GM12878 (cell line): ENCODE results near the gene SPATA16. TPM values are rescaled to one million over a fixed set of nuclear protein-coding genes. Genes with fewer than 3 reads are reported as not detected.

Experiments used
- ATAC-seq: fragments of 200-7000 bp; cut with Tn5 transposase; 3 replicates; pipeline ENCODE4 v1.9.1; 2020; ENCODE audit warnings: mild to moderate bottlenecking, moderate library complexity
- BruUV-seq: library from RNA; stranded (reverse); fragments of 400-500 nt; replicated peaks from 2 replicates; lab custom pipeline; 2021; lab: Mats Ljungman, UMichigan
- CTCF ChIA-PET: fragments of 300-600 bp; sonication (Branson Sonifier 250); formaldehyde crosslinking; extraction: SDS; loops from one replicate; lab custom pipeline; 2021; ENCODE audit warnings: inconsistent platforms; lab: Yijun Ruan, JAX
- POLR2A ChIA-PET: fragments of 350-600 bp; formaldehyde crosslinking; extraction: SDS; loops from one replicate; lab custom pipeline; 2021; ENCODE audit warnings: inconsistent platforms; lab: Charles Lee
- RAD21 ChIA-PET: fragments of 300-600 bp; sonication (Branson Sonifier 250); formaldehyde crosslinking; loops from one replicate; lab custom pipeline; 2023; ENCODE audit warnings: antibody characterized with exemption; ENCODE audit not compliant: unreplicated experiment; lab: Charles Lee
- SMC1A ChIA-PET: fragments of 300-600 bp; sonication (Branson Sonifier 250); formaldehyde crosslinking; loops from one replicate; lab custom pipeline; 2023; ENCODE audit not compliant: unreplicated experiment, uncharacterized antibody; lab: Charles Lee
- DNase-seq: peaks from one replicate; pipeline ENCODE4 v3.0.0-alpha.2; 2011; ENCODE audit warnings: low read depth, low spot score
- FAIRE-seq: peaks from 3 replicates; lab custom pipeline; 2011; peaks lifted over from hg19 to GRCh38; lab: Jason Lieb, UNC
- H2AFZ ChIP-seq: 2 replicates; pipeline ENCODE4 v1.6.0; 2011; ENCODE audit warnings: low read depth, low read length, control low read depth; ENCODE audit not compliant: control insufficient read depth
- H3K27ac ChIP-seq: 2 replicates; pipeline ENCODE4 v1.5.1; 2011; ENCODE audit warnings: control low read depth; ENCODE audit not compliant: control insufficient read depth, insufficient read depth
- H3K27me3 ChIP-seq, 2 experiments: replicated peaks in 1 of 2; 2 replicates each; pipeline versions ENCODE4 v1.6.0 to v1.6.1; 2011; ENCODE audit warnings: low read length in 1 of 2; ENCODE audit not compliant: control insufficient read depth in 2 of 2, insufficient read depth in 2 of 2
- H3K36me3 ChIP-seq, 2 experiments: 2 replicates each; pipeline ENCODE4 v1.5.1; 2011; ENCODE audit warnings: low read length in 1 of 2; ENCODE audit not compliant: control insufficient read depth in 2 of 2, insufficient read depth in 2 of 2
- H3K4me1 ChIP-seq: 2 replicates; pipeline ENCODE4 v1.6.1; 2011; ENCODE audit warnings: mild to moderate bottlenecking, low read length, moderate library complexity, mixed read lengths; ENCODE audit not compliant: control insufficient read depth, insufficient read depth
- H3K4me2 ChIP-seq: 2 replicates; pipeline ENCODE4 v1.6.0; 2011; ENCODE audit warnings: control low read depth; ENCODE audit not compliant: control insufficient read depth, insufficient read depth
- H3K4me3 ChIP-seq: fragments of 200-600 bp; sonication (generic); 2 replicates; pipeline ENCODE4 v1.5.1; 2016
- H3K79me2 ChIP-seq: 2 replicates; pipeline ENCODE4 v1.6.0; 2011; ENCODE audit warnings: low read length; ENCODE audit not compliant: control insufficient read depth, insufficient read depth
- H3K9ac ChIP-seq: 2 replicates; pipeline ENCODE4 v1.8.0; 2011; ENCODE audit warnings: low read length, control low read depth, mixed read lengths; ENCODE audit not compliant: control insufficient read depth, insufficient read depth
- H3K9me3 ChIP-seq: replicated peaks from 3 replicates; pipeline ENCODE4 v1.5.1; 2011; ENCODE audit warnings: mild to moderate bottlenecking, low read length; ENCODE audit not compliant: control insufficient read depth, insufficient read depth
- H4K20me1 ChIP-seq: 2 replicates; pipeline ENCODE4 v1.6.0; 2011; ENCODE audit not compliant: control insufficient read depth, insufficient read depth
- FOXK2 ChIP-seq: fragments of 450-650 bp; IDR thresholded peaks from 2 replicates; pipeline ENCODE4 v1.6.1; 2017; ENCODE audit warnings: mild to moderate bottlenecking, moderate library complexity
- SREBF1 ChIP-seq: IDR thresholded peaks from 2 replicates; pipeline ENCODE4 v1.6.1; 2012; ENCODE audit warnings: mild to moderate bottlenecking, low read length
- WGBS: methylation state at CpG from one replicate; pipeline ENCODE4 v1.1.6; 2016; ENCODE audit warnings: low lambda C conversion rate; ENCODE audit not compliant: insufficient replicate concordance, insufficient coverage; ENCODE audit errors: missing lambda C conversion rate; 5-methylcytosine and 5-hydroxymethylcytosine counted together
- in situ Hi-C: fragments of 300-500 bp; cut with MboI; formaldehyde crosslinking; loops from 9 replicates; pipeline ENCODE4 v1.14.3; 2018; ENCODE audit warnings: mixed read lengths
- intact Hi-C: fragments of 100-400 bp; cut with micrococcal nuclease; formaldehyde crosslinking; loops from one replicate; pipeline ENCODE4 v1.14.2; 2022; ENCODE audit not compliant: unreplicated experiment
- polyA plus RNA-seq, 11 experiments: library from polyadenylated mRNA; depleted of rRNA in 4 of 11; unstranded in 6 of 11; stranded (reverse) in 5 of 11; fragments of >200 nt; fragmentation: Nextera tagmentation in 4 of 11; fragmentation: Illumina TruSeq in 1 of 11; extraction: Ambion mirVana in 4 of 11; extraction: Trizol in 1 of 11; gene quantifications; 1 replicate in 1 of 11; 2 replicates in 10 of 11; pipeline versions ENCODE4 v1.2.1 to v1.2.3, GENCODE V29; 2011 to 2016; ENCODE audit warnings: inconsistent platforms in 2 of 11, missing spikeins in 2 of 11, low read depth in 1 of 11
- total RNA-seq, 4 experiments: library from RNA; depleted of rRNA in 3 of 4; stranded (reverse); fragments of >200 nt in 3 of 4; fragmentation: Illumina TruSeq in 1 of 4; extraction: Trizol in 1 of 4; gene quantifications; 2 replicates each; pipeline versions ENCODE4 v1.2.1 to v1.2.3, GENCODE V29; 2013 to 2021
- TF ChIP-seq, protein P1 (sequence below): IDR thresholded peaks from 2 replicates; pipeline ENCODE4 v1.6.1; 2012; ENCODE audit warnings: mild to moderate bottlenecking, low read depth, low read length

Gene SPATA16
- total and polyA plus RNA-seq, 10 of the 15 experiments (the other 5 are each of a cell fraction or from before 2014, with no cell fraction given): 0.04 TPM; not detected in 9

DNA sequence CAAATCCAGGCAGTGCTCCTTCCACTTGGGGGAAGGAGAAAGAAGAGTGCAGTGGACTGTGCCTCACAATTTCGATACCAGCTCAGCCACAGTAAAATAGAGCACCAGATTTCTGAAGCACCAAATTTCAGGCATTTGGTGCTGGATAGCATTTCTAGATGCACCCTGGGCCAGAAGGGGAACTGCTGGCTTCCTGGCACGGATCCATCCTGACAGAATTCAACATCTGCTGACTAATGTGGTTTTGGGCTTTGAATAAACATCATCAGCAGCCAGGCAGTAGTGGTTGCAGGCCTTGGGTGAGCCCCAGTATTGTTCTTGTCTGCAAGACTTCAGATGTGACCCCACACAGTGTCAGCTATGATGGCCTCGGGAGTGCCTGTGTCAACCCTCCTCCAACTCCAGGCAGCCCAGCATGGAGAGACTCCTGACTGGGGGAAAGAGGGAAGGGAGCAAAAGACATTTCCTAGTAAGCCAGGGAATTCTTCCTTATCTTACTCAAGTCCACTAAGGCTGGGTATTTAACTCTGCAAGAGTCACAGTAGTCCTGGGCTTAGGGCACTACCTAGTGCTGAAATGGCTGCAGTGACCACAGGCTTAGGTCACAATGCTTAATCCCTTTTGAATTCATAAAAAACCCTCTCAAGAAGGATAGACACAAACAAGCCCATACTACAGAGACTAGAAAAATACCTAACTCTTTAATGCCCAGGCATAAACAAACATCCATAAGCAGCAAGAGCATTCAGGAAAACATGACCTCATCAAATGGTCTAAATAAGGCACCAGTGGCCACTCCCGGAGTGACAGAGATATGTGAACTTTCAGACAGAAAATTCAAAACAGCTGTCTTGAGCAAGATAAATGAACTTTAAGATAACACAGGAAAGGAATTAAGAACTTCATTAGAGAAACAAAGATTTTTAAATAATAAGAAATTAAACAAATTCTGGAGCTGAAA lies 74.7 kb downstream of the SPATA16 start:
- RAD21 ChIA-PET: no interaction called here
- peak; percentile 22 for ATAC-seq

More for the DNA sequence above, 74.7 kb downstream of the SPATA16 start:
- POLR2A ChIA-PET: no interaction called here
- no peak overlapping the region for H3K4me3 ChIP-seq
- no peaks in the 10 kb centered on the region for H4K20me1 ChIP-seq
- in situ Hi-C loops (no loop called here), intact Hi-C loops (no loop called here)
- TF ChIP-seq SREBF1 (no peak), FOXK2 (no peak)
- TF ChIP-seq, protein P1, sequence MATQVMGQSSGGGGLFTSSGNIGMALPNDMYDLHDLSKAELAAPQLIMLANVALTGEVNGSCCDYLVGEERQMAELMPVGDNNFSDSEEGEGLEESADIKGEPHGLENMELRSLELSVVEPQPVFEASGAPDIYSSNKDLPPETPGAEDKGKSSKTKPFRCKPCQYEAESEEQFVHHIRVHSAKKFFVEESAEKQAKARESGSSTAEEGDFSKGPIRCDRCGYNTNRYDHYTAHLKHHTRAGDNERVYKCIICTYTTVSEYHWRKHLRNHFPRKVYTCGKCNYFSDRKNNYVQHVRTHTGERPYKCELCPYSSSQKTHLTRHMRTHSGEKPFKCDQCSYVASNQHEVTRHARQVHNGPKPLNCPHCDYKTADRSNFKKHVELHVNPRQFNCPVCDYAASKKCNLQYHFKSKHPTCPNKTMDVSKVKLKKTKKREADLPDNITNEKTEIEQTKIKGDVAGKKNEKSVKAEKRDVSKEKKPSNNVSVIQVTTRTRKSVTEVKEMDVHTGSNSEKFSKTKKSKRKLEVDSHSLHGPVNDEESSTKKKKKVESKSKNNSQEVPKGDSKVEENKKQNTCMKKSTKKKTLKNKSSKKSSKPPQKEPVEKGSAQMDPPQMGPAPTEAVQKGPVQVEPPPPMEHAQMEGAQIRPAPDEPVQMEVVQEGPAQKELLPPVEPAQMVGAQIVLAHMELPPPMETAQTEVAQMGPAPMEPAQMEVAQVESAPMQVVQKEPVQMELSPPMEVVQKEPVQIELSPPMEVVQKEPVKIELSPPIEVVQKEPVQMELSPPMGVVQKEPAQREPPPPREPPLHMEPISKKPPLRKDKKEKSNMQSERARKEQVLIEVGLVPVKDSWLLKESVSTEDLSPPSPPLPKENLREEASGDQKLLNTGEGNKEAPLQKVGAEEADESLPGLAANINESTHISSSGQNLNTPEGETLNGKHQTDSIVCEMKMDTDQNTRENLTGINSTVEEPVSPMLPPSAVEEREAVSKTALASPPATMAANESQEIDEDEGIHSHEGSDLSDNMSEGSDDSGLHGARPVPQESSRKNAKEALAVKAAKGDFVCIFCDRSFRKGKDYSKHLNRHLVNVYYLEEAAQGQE: peak; percentile 58; the same call in 1 of the 2 replicates
- DNase-seq (no peak), FAIRE-seq (no peak)
- no peaks in the 10 kb centered on the region for H3K36me3 ChIP-seq
- SMC1A ChIA-PET: no interaction called here
- no peak overlapping the region for H3K4me2 ChIP-seq
- H3K27me3 ChIP-seq: no peaks in the 10 kb centered on the region
- CTCF ChIA-PET: no interaction called here
- WGBS: 11% methylated on average over 4 of the region's 4 CpGs
- no peaks in the 10 kb centered on the region for H3K79me2 ChIP-seq
- no peaks in the 10 kb centered on the region for H3K9me3 ChIP-seq
- H2AFZ ChIP-seq: no peak overlapping the region
- no peak overlapping the region for H3K27ac ChIP-seq
- H3K9ac ChIP-seq: no peak overlapping the region
- H3K4me1 ChIP-seq: no peaks in the 10 kb centered on the region
- no TSS peak for BruUV-seq
